HEK293 (cell line): ENCODE results near the gene WNT9B.

Experiments used
- CTCF ChIA-PET: fragments of 350-600 bp; formaldehyde crosslinking; extraction: SDS; loops from one replicate; lab custom pipeline; 2021; ENCODE audit warnings: antibody characterized with exemption; lab: Yijun Ruan, JAX
- POLR2A ChIA-PET: fragments of 300-600 bp; formaldehyde crosslinking; extraction: SDS; loops from one replicate; lab custom pipeline; 2020; ENCODE audit warnings: antibody characterized with exemption, inconsistent platforms; lab: Yijun Ruan, JAX
- H3K27ac ChIP-seq: fragments of 200-500 bp; sonication (Bioruptor generic); 2 replicates; pipeline ENCODE4 v1.5.1; 2014; ENCODE audit warnings: low read depth, low read length, control low read depth, inconsistent platforms; ENCODE audit errors: extremely low read depth
- H3K36me3 ChIP-seq, 2 experiments: fragments of 200-500 bp in 1 of 2; sonication (Bioruptor generic) in 1 of 2; 1 replicate in 1 of 2; 2 replicates in 1 of 2; pipeline ENCODE4 v1.5.1; 2014 to 2017; ENCODE audit warnings: inconsistent platforms in 2 of 2, low read length in 2 of 2; ENCODE audit not compliant: control insufficient read depth in 2 of 2, insufficient read depth in 1 of 2
- H3K4me1 ChIP-seq: fragments of 200-500 bp; sonication (Bioruptor generic); 2 replicates; pipeline ENCODE4 v1.5.1; 2014; ENCODE audit warnings: mild to moderate bottlenecking, low read length, inconsistent platforms; ENCODE audit not compliant: control insufficient read depth, insufficient read depth
- H3K4me3 ChIP-seq: 2 replicates; pipeline ENCODE4 v1.5.1; 2011; ENCODE audit warnings: low read depth, mild to moderate bottlenecking, control low read depth, low read length, moderate library complexity
- H3K9me3 ChIP-seq: fragments of 200-500 bp; sonication (Bioruptor generic); 2 replicates; pipeline ENCODE4 v1.5.1; 2014; ENCODE audit warnings: low read depth, low read length, inconsistent platforms; ENCODE audit not compliant: control insufficient read depth, insufficient read depth
- BCL11A ChIP-seq: fragments of 450-650 bp; formaldehyde crosslinking; IDR thresholded peaks from 2 replicates; pipeline ENCODE4 v1.5.1; 2016; ENCODE audit warnings: low read depth, missing biosample characterization, missing genetic modification characterization
- EGR2 ChIP-seq: fragments of 450-650 bp; formaldehyde crosslinking; IDR thresholded peaks from 2 replicates; pipeline ENCODE4 v1.5.1; 2016; ENCODE audit warnings: low read depth, missing biosample characterization, missing genetic modification characterization
- IKZF3 ChIP-seq: fragments of 450-650 bp; IDR thresholded peaks from 2 replicates; pipeline ENCODE4 v1.5.0; 2018; ENCODE audit warnings: missing biosample characterization, mild to moderate bottlenecking, missing genetic modification characterization, moderate library complexity
- KLF1 ChIP-seq: fragments of 450-650 bp; formaldehyde crosslinking; IDR thresholded peaks from 2 replicates; pipeline ENCODE4 v1.5.1; 2016; ENCODE audit warnings: missing biosample characterization, missing genetic modification characterization
- KLF17 ChIP-seq: fragments of 450-650 bp; formaldehyde crosslinking; IDR thresholded peaks from 2 replicates; pipeline ENCODE4 v1.5.1; 2016; ENCODE audit warnings: missing biosample characterization, missing genetic modification characterization
- REST ChIP-seq: fragments of 450-650 bp; formaldehyde crosslinking; IDR thresholded peaks from 2 replicates; pipeline ENCODE4 v1.5.1; 2016; ENCODE audit warnings: missing biosample characterization, missing genetic modification characterization
- ZEB2 ChIP-seq: fragments of 450-650 bp; formaldehyde crosslinking; IDR thresholded peaks from 2 replicates; pipeline ENCODE4 v1.5.1; 2016; ENCODE audit warnings: missing biosample characterization, missing genetic modification characterization
- ZIC2 ChIP-seq: fragments of 450-650 bp; formaldehyde crosslinking; IDR thresholded peaks from 2 replicates; pipeline ENCODE4 v1.5.1; 2016; ENCODE audit warnings: missing biosample characterization, missing genetic modification characterization
- ZNF16 ChIP-seq: fragments of 450-650 bp; formaldehyde crosslinking; IDR thresholded peaks from 2 replicates; pipeline ENCODE4 v1.5.1; 2016; ENCODE audit warnings: low read depth, missing biosample characterization, missing genetic modification characterization
- ZNF211 ChIP-seq: fragments of 450-650 bp; formaldehyde crosslinking; IDR thresholded peaks from 2 replicates; pipeline ENCODE4 v1.5.1; 2016; ENCODE audit warnings: low read depth, missing biosample characterization, missing genetic modification characterization
- ZNF404 ChIP-seq: fragments of 450-650 bp; formaldehyde crosslinking; IDR thresholded peaks from 2 replicates; pipeline ENCODE4 v1.5.1; 2017; ENCODE audit warnings: missing biosample characterization, missing genetic modification characterization
- ZNF449 ChIP-seq: fragments of 450-650 bp; formaldehyde crosslinking; IDR thresholded peaks from 2 replicates; pipeline ENCODE4 v1.5.1; 2017; ENCODE audit warnings: missing biosample characterization, mild to moderate bottlenecking, missing genetic modification characterization, moderate library complexity
- ZNF48 ChIP-seq: fragments of 450-650 bp; formaldehyde crosslinking; IDR thresholded peaks from 2 replicates; pipeline ENCODE4 v1.5.1; 2016; ENCODE audit warnings: missing biosample characterization, missing genetic modification characterization
- ZNF549 ChIP-seq: fragments of 450-650 bp; IDR thresholded peaks from 2 replicates; pipeline ENCODE4 v1.5.1; 2018; ENCODE audit warnings: missing biosample characterization, missing genetic modification characterization, mild to moderate bottlenecking, inconsistent platforms, moderate library complexity
- ZNF639 ChIP-seq: fragments of 450-650 bp; formaldehyde crosslinking; IDR thresholded peaks from 2 replicates; pipeline ENCODE4 v1.5.1; 2016; ENCODE audit warnings: missing biosample characterization, missing genetic modification characterization
- ZNF645 ChIP-seq: fragments of 450-650 bp; formaldehyde crosslinking; IDR thresholded peaks from 2 replicates; pipeline ENCODE4; 2016; ENCODE audit warnings: missing biosample characterization, missing genetic modification characterization
- ZNF692 ChIP-seq: fragments of 450-650 bp; formaldehyde crosslinking; IDR thresholded peaks from 2 replicates; pipeline ENCODE4 v1.5.1; 2016; ENCODE audit warnings: missing biosample characterization, missing genetic modification characterization
- ZNF701 ChIP-seq: fragments of 450-650 bp; formaldehyde crosslinking; IDR thresholded peaks from 2 replicates; pipeline ENCODE4 v1.5.1; 2016; ENCODE audit warnings: missing biosample characterization, missing genetic modification characterization
- ZNF837 ChIP-seq: fragments of 450-650 bp; formaldehyde crosslinking; IDR thresholded peaks from 2 replicates; pipeline ENCODE4 v1.5.1; 2016; ENCODE audit warnings: missing biosample characterization, missing genetic modification characterization
- ZSCAN30 ChIP-seq: fragments of 450-650 bp; IDR thresholded peaks from 2 replicates; pipeline ENCODE4 v1.5.1; 2018; ENCODE audit warnings: missing biosample characterization, mild to moderate bottlenecking, missing genetic modification characterization, moderate library complexity

WNT9B gene

GRCh38 chr17:46931596-46931995 lies 80.2 kb downstream of the WNT9B start (continued):
- TF ChIP-seq ZNF645 (tag by site-specific recombination) (no peak), ZNF48 (tag by site-specific recombination) (no peak), ZNF701 (tag by site-specific recombination) (no peak), ZNF449 (no peak), ZNF549 (tag by site-specific recombination) (no peak), REST (tag by site-specific recombination) (no peak), BCL11A (tag by site-specific recombination) (no peak), ZNF404 (tag by site-specific recombination) (no peak), ZNF837 (tag by site-specific recombination) (no peak), ZNF692 (tag by site-specific recombination) (no peak), EGR2 (tag by site-specific recombination) (no peak), ZNF211 (tag by site-specific recombination) (no peak), ZEB2 (tag by site-specific recombination) (no peak), ZSCAN30 (tag by site-specific recombination) (no peak), ZNF639 (no peak), IKZF3 (tag by site-specific recombination) (no peak)

- H3K36me3 ChIP-seq: peaks cover 61 to 99% of the 10 kb centered on the region in 2 experiments
- H3K4me1 ChIP-seq: no peaks in the 10 kb centered on the region
- ChIA-PET CTCF (interaction anchor here (0.5 to 3.0 kb wide), 2 partner anchors 10 to 94 kb away, joined by 3 to 12 read pairs; no protein-coding TSS in a partner anchor), POLR2A (no interaction called here)
- no peak overlapping the region for H3K4me3 ChIP-seq
- TF ChIP-seq KLF1 (tag by site-specific recombination) (peak; percentile 77), KLF17 (tag by site-specific recombination) (0 out of 2 replicates have a peak, but pooled peaks have one; percentile 35), ZIC2 (tag by site-specific recombination) (peak; percentile 98), ZNF16 (tag by site-specific recombination) (no peak)
- no peak overlapping the region for H3K27ac ChIP-seq
- H3K9me3 ChIP-seq: no peaks in the 10 kb centered on the region
Measured at GRCh38 chr17:46935658-46936266, 84.4 kb downstream of the WNT9B start.
